ENCODE results near the gene SPATA6L.

The SPATA6L gene

DNA sequence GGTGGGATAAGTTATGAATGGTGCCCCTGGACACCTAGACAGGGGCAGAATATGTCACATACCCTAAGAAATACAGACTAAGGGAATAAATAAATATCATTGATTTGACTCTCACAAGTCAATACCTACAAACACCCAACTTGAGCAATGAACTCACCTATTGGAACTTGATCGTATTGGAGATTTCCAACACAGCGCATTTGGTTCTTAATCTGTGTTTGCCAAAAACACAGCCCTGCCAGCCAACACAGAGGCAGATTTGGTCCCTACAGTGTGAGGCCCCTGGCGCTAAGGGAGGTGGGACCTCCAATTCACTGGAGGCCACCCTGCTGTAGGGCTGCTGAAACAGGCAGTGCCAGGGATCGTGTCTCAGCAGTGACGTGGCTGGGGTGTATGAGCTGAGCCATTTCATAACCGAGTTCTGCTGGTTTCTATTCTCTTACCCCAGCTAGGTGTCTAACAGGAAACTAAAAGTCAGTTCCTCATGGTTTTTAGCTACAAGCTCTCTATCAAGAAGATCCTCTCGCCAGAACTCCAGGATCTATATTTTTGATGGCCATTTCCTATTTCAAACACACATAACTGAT lies 91.5 kb downstream of the SPATA6L start:
- H3K4me3 ChIP-seq (ENCODE audit: low read length) = no peak overlapping the region
- TF ChIP-seq ZNF274 (IDR thresholded peaks at IDR 0.05; ENCODE audit: low read depth, low read length) = no peak

DNA sequence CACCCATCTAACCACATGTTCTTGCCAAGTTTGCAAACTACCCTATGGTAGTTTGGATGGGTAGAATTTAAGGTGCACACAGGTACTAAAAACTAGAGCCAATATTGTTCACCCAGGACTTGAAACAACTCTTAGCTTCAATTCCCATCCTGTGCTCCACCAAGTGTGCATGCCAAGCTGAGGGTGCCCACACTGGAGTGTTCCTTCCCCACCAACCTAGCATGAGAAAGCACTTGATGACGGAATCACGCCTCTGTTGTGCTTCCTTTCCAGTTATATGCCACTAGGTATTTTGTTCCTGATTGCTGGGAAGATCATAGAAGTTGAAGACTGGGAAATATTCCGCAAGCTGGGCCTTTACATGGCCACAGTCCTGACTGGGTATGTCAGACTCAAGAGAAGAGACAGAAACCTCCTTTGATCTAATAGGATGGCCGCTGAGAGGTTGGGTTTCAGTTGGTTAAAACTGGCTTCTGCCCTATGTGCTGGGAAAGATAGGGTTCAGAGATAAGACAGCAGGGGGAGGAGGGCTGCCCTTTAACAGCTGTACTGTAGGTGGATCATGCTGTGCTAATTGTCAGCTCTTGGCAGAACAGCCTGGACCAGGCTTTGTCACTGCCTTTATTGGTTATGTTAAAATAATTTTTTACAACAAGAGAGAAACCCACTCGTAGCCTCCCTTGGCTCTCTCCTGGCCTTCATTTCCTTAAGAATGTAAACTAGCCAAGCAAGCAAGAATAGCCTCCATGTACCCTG lies 92.5 kb downstream of the SPATA6L start:
- TF ChIP-seq ZNF274 (IDR thresholded peaks at IDR 0.05; ENCODE audit: low read depth, low read length) = no peak

DNA sequence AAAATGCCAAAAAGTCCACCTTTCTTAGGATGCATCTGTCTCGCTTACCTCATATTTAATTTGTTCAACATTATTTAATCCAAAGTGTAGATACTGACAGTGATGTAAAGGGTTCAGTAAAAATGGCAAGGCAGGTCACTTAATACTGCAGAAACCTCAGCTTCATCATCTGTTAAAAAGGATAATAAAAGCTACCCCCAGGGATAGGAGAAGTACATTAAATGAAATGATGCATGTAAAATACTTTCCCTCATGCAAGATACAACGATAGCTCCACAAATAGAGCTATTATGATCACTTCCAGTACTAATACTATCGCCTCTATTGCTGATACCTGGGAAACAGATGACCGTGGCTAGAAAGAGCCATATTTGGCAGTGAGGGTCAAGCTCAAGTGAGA lies 93.1 kb downstream of the SPATA6L start:
- no peak for TF ChIP-seq ZNF274 (IDR thresholded peaks at IDR 0.05; ENCODE audit: low read depth, low read length)
- H3K4me3 ChIP-seq (ENCODE audit: low read length) = no peak overlapping the region

More for the DNA sequence above, 92.5 kb downstream of the SPATA6L start:
- no peak overlapping the region for H3K4me3 ChIP-seq (ENCODE audit: low read length)

DNA sequence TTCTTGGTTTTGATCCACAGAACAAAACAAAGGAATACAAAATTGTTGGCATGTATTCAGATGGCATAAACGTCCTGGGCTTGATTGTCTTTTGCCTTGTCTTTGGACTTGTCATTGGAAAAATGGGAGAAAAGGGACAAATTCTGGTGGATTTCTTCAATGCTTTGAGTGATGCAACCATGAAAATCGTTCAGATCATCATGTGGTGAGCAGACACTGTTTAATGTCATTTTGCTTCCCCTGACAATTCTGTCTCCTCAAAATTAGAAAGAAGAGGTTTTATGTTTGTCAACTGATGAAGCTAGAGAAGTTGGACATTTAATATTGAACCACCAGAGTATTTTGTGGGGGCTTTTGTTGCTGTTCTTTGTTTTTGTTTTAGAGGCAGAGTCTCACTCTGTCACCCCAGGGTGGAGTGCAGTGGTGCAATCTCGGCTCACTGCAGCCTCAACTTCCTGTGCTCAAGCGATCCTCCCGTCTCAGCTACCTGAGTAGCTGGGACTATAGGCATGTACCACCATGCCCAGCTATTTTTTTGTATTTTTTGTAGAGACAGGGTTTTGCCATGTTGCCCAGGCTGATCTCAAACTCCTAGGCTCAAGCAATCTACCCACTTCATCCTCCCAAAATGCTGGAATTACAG lies 94.0 kb downstream of the SPATA6L start:
- H3K4me3 ChIP-seq (ENCODE audit: low read length) = no peak overlapping the region
- TF ChIP-seq ZNF274 (IDR thresholded peaks at IDR 0.05; ENCODE audit: low read depth, low read length) = no peak

DNA sequence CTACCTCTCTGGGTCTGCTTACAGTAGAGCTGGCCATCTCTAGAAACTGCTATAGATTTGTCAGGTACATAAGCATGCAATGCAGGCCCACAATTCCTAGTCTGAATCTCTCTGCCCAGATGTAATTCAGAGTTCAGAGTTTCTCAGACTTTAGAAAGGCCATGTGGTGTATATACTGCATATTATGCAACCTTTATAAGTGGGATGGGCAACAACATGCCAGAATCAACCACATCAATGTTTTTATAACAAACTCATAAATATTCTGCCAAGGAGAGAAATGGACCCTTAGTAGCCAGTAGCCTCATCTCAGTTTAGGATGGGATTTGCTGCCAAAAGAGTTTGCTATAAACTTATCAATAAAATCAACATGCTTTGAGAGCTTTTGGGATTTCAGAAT lies 97.2 kb downstream of the SPATA6L start:
- no peak for TF ChIP-seq ZNF274 (IDR thresholded peaks at IDR 0.05; ENCODE audit: low read depth, low read length)
- no peak overlapping the region for H3K4me3 ChIP-seq (ENCODE audit: low read length)

DNA sequence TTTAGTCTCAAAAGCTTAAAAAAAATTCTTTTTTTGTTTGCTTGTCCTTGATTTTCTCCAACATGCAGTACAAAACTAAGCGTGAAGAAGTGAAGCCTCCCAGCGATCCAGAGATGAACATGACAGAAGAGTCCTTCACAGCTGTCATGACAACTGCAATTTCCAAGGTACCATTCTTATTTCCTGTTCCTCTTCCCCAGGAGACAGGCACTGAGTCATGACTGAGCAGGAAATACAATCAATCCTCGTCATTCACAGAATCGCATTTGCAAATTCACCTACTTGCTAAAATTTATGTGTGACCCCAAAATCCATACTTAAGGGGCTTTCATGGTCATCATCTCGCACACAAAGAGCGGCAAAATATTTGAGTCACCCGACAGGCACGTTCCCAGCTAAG lies 98.7 kb downstream of the SPATA6L start:
- no peak for TF ChIP-seq ZNF274 (IDR thresholded peaks at IDR 0.05; ENCODE audit: low read depth, low read length)
- H3K4me3 ChIP-seq (ENCODE audit: low read length) = no peak overlapping the region

DNA sequence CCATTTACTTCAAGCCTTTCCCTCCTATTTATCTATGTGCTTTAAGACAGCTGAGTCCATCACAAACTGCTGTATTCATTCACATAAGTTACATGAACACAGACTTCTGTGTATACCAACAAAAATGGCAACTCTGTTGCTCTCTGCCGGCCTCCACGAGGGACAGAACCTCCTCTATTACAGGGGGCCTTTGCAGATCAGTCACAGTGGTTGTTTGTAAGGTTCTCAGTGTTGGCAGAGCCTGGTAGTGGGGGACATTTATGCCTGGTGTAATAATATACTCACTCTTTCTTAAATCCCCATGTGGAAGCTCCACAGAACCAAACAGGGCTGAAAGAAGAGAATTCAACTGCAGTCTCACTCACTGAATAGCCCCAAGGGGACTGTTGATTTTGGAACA lies 99.5 kb downstream of the SPATA6L start:
- H3K4me3 ChIP-seq (ENCODE audit: low read length) = no peak overlapping the region
- no peak for TF ChIP-seq ZNF274 (IDR thresholded peaks at IDR 0.05; ENCODE audit: low read depth, low read length)

DNA sequence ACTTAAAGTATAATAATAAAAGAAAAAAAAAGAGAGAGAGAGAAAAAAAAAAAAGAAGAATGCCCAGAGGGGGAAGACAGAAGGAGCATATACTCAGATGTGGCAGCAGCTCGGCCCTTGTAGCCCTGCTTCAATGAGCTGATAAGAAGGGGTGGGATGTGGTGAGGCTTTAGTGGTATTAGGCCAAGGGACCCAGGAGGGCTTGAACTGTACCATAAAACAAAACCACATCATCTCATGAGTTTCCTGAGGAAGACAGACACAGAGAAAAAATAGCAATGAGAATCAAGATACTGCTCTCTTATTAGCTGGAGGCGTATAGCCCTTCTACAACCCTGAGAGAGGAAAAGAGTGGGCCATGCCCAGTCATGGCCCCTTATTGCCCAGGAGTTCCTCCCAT lies 103.2 kb downstream of the SPATA6L start:
- no peak overlapping the region for H3K4me3 ChIP-seq (ENCODE audit: low read length)
- TF ChIP-seq ZNF274 (IDR thresholded peaks at IDR 0.05; ENCODE audit: low read depth, low read length) = no peak

DNA sequence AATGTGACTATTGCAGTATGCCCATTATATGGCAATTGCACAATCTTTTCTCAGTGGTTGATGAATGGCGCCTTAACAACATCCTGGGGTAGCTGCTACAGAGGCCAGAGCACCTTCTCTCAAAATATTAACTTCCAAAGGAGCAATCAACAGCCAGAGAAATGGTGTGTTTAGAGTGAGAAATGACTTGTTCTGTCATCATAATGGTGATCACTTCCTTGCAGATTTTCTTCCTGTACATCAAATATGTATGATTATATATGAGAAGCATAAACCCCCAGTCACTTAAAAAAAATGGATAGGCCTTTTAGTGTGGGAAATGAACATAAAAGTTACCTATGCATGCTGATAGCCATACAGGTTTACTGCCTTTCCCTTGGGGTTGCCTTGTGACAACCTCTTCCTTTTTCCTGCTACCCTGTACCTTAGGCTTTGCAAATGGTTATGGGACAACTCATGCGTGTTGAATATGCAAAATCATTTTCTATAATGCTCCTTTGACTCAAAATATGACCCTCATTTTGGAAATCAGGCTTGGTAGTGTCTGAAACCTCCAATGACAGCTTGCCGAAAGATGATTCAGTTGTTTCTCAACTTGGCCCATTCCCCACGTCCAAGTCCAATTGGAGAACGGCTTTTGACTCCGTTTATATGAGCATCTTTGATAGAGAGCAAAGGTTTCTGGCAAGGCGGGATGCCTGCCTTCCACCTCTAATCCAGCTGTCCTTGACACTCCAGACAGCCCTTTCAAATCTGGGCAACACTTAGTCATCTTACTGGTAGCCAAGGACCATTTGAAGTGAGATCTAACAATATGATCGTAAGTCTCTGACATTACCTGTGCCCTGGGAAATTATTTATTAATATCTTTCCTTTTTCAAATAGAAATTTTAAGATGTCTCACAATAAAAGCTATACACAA lies 106.8 kb downstream of the SPATA6L start:
- TF ChIP-seq ZNF274 (IDR thresholded peaks at IDR 0.05; ENCODE audit: low read depth, low read length) = no peak
- H3K4me3 ChIP-seq (ENCODE audit: low read length) = no peak overlapping the region; the same call in 1 of the 2 replicates

DNA sequence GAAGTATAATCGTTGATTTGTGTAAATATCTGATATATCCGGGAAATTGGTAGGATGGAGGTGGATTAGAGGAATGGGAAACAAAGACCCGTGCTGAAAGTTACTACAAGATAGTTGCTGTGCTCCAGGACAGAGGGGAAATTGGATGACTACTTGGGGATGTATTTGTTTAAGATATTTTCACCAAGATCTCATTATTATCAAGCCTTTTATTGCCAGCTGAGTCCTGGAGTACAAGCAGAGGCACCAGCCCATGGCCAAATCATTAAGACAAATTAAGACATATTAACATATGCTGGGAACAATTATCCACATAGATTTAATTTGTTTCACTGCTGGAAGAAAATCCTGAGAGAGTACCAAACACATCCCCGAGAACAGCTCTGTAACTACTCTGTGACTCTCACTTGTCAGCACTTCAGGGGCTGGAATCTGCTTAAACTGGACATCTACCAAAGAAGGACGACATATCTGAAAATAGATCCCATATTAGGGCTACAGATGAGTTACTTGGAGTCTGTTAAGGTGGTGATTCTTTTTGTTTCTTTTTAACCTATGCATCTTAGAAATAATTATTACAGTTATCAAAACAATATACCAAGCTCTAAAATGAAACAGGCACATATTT lies 107.8 kb downstream of the SPATA6L start:
- no peak for TF ChIP-seq ZNF274 (IDR thresholded peaks at IDR 0.05; ENCODE audit: low read depth, low read length)
- H3K4me3 ChIP-seq (ENCODE audit: low read length) = no peak overlapping the region

DNA sequence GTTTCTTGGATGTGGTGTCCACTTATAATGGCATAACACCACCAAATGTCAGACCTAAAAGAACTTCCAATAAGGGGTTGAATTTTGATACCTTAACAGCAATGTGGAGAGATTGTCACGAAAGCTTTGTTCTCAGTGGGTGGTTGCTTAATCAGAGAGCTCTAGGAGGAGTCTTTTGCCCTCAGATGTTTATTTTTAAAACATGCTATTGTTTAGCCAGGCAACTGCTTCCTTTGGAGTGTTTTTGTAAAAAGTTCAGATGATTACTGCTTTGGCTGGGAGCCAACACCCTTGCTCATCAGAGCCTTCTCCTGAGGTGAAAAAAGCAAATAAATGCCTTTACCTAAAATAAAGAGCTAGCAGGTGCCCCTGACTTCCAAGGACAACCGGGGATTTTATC lies 111.0 kb downstream of the SPATA6L start:
- H3K4me3 ChIP-seq (ENCODE audit: low read length) = no peak overlapping the region
- no peak for TF ChIP-seq ZNF274 (IDR thresholded peaks at IDR 0.05; ENCODE audit: low read depth, low read length)

DNA sequence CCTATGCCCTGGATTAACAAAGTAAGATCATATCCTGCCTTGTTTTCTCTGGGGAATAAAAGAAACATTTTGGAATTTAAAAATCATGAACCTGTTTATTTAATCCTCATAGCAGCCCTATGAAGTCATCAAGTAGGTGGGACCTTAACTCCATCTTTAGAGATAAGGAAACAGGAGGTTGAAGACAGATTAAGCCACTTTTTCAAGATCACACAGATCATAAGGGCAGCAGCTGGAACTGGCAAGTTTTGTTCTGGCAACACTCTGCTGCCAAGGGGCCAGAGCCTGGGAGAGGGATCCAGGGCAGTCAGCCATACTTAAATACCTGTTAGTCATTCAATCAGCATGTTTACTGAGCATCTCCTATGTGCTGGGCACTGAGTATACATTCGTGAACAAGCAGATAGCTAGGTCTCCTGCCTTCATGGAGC lies 112.3 kb downstream of the SPATA6L start:
- H3K4me3 ChIP-seq (ENCODE audit: low read length) = no peak overlapping the region
- TF ChIP-seq ZNF274 (IDR thresholded peaks at IDR 0.05; ENCODE audit: low read depth, low read length) = no peak

DNA sequence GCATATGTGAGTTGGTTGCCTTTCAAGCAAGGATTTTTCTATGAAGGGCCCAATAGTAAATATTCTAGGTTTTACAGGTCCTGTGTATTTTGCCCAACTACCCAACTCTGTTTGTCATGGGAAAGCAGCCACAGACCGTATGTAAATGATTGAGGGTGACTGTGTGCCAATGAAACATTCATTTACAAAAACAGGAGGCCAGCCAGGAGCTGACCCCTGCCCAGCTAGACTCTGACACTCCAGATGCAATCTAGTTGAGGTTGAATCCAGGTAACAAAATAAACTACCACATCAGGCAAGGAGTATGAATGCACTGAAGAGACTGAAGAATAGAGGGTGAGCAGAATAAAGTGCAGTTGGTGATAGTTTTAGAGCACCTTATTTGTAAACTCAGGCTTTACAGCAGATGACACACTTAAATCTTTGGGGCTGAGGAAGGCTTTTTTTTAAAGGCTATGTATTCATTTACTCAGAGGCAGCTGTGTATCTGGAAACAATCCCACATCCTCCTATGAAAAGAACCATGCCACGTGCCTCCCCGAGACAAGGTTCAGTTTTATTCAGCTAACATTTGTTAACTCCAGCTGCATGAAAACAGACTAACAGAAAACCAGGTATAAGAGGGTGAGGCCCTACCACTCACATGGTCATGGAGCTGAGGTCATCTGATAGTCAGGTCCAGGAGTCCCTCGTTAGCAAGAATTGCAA lies 115.3 kb downstream of the SPATA6L start:
- TF ChIP-seq ZNF274 (IDR thresholded peaks at IDR 0.05; ENCODE audit: low read depth, low read length) = no peak
- no peak overlapping the region for H3K4me3 ChIP-seq (ENCODE audit: low read length)
